Measurements from ENCODE around the gene DNASE1L3. TPM values are rescaled to one million over a fixed set of nuclear protein-coding genes. Genes with fewer than 3 reads are reported as not detected.
"Not testable (repeated sequence)": the region's sequence is repeated elsewhere in the genome, so short reads cannot be mapped to it uniquely, and the experiment has no call there.

The DNASE1L3 gene
- total RNA-seq, 1 donor from 2014 or later, result 1.9 TPM

DNA sequence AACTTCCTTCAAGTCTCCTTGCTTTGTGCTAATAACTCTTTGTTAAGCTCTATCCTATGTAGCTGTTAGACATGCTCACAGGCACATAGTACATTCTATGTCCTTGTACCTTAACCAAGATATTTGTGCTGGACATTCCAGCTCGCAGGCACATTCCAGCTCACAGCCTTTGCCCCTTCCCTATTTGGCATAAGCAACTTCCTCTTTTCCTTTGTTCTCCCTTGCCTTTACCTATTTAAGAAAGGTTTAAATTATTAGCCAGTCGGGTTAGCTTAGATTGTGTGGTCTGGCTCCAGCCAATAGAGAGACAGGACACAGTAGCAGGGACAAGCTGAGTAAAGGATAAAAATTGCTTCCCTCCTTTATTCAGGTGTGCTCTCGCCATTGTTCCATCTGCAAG is 9.3 kb downstream of the DNASE1L3 start:
- DNase-seq (ENCODE audit: low spot score), result not testable (repeated sequence)

DNA sequence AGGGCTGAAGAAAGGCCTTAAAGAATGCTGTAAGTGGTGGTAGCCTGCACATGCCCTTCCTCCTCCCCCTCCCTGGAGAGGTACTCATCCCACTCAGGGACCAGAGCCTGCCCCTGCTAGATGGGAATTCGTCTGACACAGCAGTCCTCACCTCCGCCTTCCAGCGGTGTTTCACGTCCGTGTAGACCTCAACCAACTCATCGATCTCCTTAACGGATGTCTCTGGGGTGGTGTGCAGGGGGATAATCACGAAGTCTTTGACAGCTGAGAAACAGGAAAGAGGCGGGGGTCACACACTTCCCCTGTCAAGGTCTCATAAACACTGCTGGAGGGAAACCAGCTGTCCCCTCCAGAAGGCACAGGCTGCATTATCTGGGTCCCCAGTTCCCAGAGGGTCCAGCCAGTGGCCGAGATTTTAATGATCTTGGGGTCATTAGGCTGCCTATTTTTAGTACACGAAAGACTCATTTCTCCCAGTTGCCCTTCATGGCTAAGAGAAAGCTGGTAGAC is 9.9 kb downstream of the DNASE1L3 start:
- no peak for DNase-seq (ENCODE audit: low spot score)

DNA sequence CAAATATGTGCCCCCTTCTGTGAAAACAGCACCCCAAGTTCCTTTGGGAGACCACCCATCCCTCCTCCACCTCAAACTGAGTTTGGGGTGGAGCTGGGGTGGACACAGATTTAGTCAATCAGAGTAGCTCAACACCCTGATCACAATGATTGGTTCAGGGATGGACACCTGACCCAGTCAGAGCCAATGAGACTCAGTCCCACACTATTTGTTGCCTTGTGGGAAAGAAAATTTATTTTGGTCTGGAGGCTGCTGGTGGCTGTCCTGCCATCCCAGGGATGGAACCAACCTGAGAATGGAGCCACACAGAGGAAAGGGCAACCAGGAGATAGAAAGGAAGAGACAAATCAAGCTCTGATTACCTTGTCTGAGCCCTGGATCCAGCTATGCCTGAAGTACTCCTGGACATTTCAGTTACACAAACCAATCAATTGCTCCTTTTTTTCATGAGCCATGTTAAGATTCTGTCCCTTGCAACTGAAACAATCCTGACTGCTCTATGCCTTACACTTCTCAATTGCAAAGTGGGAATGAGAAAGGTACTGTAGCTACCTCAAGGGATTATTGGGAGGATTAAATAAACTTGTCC is 10.6 kb downstream of the DNASE1L3 start:
- DNase-seq (ENCODE audit: low spot score), result no peak

DNA sequence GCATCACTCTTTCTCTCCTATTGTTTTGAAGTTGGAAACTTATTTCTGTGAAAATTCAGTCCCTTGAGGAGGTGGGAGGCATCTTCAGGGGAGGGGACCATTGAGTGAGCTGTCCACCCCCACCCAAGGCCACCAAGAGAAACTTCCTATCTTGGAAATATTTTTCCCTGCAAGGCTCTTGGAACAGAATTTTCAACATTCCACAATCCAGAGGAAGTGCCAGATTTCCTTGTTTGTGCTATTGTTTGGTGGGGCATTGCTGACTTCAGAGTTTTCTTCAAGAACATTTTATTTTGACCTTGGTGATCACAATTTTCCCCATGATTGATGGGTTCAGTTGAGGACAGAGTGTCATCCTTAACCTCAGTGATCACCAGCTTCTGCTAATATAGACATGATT is 12.0 kb downstream of the DNASE1L3 start:
- DNase-seq (ENCODE audit: low spot score), result no peak

DNA sequence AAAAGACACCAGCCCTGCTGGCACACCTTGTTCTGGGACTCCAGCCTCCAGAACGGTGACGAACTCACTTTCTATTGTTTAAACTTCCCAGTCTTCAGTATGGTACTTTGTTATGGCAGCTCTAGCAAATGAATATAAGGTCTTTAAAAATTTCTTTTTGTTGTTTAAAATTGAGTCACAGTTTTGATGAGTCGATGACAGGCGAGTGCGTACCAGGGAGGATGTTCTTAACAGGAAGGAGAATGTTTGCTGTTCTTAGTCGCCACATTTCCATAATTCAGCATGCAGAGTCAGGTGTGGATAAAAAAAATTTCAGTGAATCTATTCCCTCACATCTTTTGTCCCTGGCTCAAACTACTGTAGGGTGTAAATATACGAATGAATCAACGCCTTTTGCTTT is 12.4 kb downstream of the DNASE1L3 start:
- no peak for DNase-seq (ENCODE audit: low spot score)

DNA sequence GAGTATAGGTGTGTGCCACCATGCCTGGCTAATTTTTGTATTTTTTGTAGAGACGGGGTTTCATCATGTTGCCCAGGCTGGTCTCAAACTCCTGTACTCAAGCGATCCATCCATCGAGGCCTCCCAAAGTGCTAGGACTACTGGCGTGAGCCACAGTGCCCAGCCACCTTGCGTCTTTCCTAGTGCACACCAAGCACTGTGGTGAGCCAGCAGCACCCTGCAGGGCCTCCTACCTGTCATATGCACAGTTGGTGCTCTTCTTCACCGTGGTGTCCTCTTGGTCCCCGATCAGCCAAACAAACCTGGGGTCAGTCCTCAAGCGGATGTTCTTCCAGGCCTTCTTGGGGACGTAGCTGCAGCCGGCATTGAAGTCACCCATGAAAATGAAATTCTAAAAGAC is 13.2 kb downstream of the DNASE1L3 start:
- no peak for DNase-seq (ENCODE audit: low spot score)

DNA sequence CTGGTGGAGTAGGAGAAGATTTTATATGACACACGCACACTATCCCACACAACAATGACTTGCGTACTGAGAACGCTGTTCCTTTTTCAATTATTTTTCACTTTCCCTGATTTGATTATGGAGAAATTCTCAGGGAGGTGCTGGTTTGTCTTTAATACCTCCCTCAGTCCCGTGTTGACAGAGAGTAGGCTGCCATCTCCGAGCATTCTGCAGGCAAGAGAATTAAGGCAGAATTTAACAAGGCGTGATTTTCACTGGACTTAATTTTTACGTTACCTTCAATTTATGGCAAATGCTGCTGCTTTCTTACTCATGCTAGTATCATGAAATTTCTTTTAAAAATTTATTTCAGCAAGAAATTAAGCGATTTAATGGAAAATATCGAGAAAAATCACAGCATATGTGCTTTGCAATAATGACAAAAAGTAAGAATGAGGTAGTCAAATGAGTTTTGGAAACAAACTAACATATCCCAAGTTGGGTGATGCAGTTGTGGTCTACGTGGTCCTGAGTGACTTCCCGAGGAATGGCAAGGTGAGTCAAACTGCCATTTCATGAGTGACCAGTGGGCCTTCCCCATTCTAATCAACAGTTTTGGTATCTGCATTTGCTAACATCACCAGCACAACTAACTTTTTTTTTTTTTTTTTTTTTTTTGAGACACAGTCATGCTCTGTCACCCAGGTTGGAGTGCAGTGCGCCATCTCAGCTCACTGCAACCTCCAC is 16.9 kb downstream of the DNASE1L3 start:
- no peak for DNase-seq (ENCODE audit: low spot score)

DNA sequence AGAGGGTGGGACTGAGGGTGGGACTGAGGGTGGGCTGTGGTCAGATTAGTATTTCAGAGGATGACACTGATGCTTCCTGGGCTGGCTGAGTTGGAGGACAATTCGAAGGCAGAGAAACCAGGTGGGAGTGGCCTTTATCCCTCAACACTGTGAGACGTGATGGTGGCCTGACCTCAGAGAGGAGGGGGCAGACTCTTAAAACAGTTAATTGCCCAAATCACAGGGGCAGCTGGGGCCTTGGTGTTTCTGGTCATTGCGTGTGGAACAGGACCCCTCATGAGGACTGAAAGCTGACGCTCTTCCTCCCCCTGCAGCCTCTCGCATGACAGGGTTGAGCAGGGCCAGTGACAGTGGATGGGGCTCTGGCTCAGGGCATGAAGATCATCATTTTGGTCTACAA is 18.7 kb downstream of the DNASE1L3 start:
- DNase-seq (ENCODE audit: low spot score), result no peak

DNA sequence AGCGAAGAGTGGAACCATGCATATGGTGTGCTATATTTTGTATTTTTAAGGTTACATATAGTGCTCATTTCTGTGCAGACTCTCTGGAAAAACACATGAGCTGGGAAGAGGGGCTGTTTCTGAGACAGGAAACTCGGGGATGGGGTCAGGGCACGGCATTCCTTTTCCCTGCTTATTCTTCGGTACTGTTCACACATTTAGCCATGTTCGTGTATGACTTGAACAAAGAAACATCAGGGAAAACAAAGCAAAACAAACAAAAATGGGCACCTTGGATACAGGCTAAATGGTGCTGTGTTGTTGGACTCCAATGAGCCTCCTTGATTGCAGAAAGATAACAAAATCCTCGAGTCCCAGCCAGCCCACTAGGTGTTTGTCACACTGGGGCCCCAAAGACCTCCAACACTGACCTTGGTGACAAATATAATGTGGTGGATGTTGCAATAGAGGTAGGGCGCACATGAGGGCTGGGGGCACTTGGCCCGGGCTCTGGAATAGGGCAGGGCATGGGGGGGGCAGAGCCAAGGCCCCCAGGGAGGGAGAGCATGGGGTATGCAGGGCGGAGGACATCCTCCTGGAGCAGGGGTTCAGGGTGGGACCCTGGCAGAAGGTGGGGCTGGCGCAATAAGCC is 19.3 kb downstream of the DNASE1L3 start:
- DNase-seq (ENCODE audit: low spot score), result no peak

DNA sequence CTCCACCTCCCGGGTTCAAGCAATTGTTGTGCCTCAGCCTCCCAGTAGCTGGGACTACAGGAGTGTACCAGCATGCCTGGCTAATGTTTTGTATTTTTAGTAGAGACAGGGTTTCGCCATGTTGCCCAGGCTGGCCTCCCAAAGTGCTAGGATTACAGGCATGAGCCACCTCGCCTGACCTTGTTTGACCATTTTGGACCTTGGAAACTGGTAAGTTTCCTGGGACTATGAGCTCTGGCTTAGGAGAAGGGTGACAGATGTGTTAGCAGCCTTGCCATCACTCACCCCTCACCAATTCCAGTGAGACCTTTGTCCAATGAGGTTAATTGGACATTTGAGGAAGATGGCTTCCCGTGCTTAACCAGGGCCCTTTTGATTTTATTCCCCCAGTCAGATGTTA is 19.9 kb downstream of the DNASE1L3 start:
- no peak for DNase-seq (ENCODE audit: low spot score)

DNA sequence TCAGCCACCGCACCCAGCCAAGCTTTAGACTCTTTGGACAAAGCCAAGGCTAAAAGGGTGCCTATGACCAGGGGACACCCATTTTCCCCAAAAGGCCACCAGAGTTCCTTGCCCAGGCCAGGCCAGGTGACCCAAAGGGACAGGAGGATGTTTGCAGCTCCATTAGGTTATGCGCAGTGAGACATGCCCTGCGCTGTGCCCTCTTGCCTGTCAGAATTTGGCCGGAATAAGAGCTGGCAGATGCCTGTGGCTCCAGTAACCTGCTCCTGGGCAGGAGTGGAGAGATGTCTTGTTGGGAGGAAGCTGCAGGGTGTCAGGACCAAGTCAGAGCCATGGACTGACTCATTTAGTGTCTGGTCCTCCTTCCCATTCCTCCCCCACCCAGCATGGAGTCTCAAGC is 20.5 kb downstream of the DNASE1L3 start:
- no peak for DNase-seq (ENCODE audit: low spot score)

DNA sequence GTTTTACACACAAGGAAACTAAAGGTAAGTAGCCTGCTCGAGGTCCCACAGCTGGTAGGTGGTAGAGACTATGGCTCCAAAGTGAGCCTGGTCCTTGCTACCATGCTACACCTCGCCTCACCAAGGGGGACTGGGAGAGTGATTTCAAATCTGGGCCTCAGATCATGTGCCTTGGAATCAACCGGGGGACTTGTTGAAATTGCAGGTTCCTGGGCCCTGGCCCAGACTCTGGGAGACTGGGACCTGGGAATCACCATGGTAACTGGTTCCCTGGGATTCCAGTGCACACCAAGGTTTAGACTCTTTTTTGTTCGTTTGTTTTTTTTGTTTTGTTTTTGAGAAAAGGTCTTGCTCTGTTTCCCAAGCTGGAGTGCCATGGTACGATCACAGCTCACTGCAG is 21.1 kb downstream of the DNASE1L3 start:
- DNase-seq (ENCODE audit: low spot score), result no peak

DNA sequence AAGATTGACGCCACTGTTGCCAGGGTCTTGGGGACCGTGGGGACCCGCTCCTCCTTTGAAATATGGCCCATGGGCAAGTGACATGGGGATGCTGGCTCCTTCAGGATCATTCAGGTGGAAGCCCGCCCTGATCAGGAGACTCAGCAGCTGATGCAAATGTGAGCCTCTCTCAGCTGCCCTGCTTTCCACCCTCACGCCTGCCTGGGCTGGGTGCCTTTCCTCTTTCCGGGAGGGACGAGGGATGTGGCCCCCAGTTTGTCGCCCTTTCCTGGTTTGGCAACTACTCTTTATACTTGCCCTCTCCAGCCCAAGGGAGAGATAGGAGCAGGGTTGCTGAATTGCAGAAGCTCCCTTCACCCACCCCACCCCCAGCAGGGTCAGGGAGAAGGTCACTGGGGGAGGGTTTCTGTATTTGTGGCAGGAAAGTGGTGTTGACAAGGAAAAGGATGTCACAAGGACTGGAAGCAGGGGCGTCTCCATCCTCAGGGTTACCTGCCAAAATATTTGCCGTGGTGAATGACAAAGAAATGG is 21.8 kb downstream of the DNASE1L3 start:
- no peak for DNase-seq (ENCODE audit: low spot score)

DNA sequence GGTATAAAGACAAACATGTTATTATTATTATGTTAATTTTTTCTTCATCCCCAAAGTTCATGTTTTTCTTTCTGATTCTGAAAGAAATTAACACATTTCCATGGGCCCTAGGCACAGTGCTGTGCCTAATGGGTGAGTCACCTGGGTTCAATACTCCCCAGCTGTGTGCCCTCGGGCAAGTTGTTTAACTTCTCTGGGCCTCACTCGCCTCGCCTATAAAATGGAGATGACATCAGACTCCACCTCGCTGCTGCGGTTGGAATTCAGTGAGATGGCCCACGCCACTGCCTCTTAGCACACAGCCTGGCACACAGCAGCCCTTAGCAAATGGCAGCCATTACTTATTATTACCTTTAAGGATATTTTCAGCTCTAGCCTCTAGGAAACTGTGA is 22.6 kb downstream of the DNASE1L3 start:
- no peak for DNase-seq (ENCODE audit: low spot score)

DNA sequence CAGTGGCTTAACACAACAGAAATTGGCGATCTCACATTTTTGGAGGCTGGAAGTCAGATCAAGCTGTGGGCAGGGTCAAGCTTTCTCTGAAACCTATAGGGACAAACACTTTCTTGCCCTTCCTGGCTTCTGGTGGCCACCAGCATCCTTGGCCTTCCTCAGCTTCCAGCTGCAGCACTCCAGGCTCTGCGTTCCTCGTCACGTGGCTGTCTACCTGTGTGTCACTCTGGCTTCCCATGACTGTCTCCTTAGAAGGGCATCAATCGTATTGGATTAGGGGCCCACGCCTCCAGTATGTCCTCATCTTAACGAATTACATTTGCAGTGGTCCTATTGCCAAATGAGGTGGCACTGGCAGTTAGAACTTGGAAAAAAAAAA is 25.8 kb downstream of the DNASE1L3 start:
- DNase-seq (ENCODE audit: low spot score), result no peak

DNA sequence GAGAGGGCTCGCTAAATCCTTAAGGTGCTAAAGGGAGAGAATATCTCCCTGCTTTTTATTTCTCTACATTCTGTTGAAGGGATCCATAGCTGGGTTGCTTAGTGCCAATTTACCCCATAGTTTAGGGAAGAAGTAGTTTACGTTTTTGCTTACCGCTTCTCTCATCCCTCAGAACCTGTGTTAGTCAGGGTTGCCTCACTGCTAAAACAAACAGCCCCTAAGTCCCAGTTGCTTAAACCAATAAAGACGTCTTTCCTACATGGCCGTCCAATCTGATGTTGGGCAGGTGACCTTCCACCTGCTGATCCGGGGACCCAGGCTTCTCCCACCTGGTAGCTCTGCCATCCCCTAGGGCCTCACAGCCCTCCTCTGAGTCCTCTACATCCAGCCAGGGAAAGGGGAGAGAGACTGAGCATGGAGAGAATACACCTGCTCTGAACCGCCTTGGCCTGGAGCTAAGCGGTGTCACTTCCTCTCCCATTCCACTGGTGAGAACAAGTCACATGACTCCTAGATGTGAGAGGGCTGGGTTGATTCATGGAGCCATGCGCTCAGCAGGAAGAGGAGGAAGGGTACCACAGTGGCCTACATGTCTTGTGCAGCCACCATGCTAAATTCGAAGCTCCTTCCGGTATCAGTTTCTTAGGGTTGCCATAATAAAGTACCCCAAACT is 26.3 kb downstream of the DNASE1L3 start:
- DNase-seq (ENCODE audit: low spot score), result no peak

DNA sequence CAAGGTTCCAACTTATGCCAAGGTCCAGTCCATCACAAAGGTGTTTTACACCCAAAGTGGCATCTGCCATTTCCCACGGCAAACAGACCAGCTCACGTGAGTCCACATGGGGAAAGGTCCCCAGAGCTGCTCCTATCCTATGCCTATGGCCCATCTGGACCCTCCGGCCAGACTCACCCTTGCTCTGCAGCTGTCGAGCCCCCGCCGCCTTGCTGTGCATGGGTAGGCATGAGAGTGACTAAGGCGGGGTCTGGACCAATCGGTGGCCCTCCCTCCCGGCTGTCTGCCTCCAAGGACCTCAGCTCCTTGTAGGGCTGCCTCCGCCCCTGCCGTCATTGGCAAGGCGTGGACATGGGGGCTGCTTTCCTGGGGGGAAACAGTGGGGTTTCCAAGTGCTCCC is 26.9 kb downstream of the DNASE1L3 start:
- DNase-seq (ENCODE audit: low spot score), result no peak

DNA sequence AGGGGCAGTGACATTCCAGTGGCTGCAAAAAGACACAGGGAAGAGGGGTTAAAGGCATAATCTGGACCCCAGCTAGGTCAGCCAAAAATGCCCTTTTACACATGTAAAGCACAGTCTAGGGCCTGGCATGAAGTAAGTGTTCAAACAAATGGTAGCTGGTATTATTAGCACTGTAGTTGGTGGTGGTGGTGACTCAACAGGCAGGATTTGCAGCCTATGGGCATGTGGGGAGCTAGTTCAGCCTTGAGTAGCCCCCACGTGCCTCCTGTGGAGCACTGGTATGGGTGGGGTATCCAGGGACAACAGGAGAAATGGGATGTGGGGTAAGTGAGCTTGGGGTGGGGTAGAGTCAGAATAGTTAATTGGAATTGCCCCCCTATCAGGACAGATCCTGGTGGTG is 27.6 kb downstream of the DNASE1L3 start:
- no peak for DNase-seq (ENCODE audit: low spot score)

DNA sequence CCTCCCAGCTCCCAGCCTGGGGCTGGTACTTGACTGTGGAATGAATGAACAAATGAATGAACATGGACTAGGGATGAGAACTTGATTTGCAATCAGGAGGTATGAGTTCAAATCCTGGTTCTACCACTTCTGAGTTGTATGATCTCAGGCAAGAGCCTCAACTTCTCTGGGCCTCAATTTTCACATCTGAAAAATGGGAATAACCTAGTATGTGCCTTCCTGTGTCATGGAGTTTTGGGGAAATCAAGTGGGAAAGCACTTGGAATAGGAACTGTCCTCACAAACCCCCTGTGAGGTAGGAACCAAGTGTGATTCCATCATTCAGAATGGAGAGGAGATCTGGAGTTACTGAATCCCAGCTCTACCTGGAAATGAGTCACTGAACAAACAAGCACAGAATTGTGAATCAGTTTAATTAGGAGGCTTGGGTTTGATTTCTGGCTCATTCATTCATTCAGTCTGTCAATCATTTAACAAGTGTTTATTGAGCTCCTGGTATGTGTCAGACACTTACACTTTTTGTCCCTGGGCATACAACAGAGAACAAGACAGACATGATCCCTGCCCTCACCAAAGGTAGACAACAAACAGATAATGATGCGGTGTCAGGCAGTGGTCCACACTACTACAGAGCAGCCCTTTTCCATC is 29.7 kb downstream of the DNASE1L3 start:
- no peak for DNase-seq (ENCODE audit: low spot score)

DNA sequence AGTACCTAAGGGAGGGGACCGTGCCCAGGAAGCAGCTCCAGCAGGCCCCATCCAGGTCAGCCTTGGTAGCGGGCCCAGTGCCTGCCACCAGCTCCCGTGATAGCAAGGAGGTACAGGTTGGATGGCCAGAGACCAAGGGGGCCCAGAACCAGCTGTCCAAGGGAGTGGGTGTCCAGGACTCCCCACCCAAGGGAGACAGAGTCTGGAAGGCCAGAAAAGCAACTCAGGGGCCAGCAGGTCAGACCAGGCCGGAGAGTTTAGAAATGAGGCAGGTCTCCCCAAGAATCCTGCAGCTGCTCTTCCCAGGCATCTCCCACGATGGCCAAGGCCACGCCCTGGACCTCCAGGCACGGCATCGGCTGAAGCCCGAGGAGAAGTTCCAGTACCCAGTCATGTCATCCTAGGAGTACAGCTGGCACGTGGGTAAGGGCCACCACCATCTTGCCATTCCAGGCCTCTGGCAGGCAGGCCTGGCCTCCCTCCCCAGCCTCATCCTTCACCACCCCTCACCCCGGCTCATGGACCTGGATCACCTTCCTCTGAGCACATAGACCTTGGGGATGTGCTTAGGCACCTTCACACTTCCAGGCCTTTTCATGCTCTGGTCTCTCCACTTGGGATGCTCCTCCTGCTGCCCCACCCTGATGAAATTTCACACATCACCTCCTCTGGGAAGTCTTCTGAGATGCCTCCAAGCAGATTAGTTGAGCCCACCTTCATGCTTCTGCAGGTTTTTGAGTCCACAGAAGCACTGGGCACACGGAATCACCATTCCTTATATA is 30.5 kb downstream of the DNASE1L3 start:
- DNase-seq (ENCODE audit: low spot score), result no peak
